Measurements from ENCODE around the gene ZNF688.
"Not testable (repeated sequence)": the region's sequence is repeated elsewhere in the genome, so short reads cannot be mapped to it uniquely, and the experiment has no call there.

Gene ZNF688

DNA sequence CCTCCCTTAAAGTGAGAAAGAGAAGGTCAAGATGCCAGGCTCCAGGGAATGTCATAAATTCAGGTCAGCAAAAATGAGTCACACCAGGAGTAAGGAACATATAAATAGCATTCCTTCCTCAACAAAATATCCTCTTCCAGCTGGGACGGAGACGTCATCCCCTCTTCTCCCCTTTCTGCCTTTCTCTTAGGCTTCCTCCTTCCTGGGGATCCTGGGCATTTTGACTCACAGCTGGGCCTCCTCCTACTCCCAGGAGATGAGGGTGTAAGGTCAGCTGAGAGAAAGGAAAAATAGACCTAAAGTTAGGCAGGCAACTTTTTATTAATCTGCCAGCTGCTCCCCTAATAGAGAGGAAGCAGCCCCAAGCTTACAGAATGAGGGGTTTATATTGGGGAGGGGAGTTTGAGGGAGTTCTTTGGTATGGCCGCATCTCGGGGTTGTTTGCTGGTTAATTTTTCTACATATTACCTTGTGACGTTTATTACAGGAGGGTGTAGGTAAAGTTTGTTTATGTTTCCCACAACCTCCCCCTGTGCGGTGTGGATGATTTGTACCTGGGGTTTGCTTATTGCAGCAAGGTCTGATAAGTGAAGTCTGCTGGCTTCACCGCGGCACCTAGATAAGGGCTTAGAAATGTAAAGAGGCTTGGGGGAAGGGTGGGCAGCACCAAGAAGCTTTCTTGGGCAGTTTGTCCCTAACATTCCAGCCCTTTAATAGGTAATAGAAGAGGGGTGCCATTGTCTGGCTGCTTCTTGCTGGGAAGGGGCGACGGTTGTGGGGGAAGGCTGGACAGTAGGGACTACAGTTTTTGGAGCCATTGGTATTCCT, 29.8 kb downstream of the ZNF688 start:
- Histone ChIP-seq H4K8ac (ENCODE audit: low read depth, low read length) (no peak overlapping the region), H4K91ac (ENCODE audit: low read depth, low read length, poor library complexity) (no peak overlapping the region), H3K14ac (ENCODE audit: low read length) (no peak overlapping the region), H3K4me3 (ENCODE audit: low read length in 2 of 2) (no peak overlapping the region), H3K36me3 (replicated peaks in 1 of 2; ENCODE audit: control insufficient read depth in 2 of 2, insufficient read depth in 2 of 2, low read length in 2 of 2) (no peaks in the 10 kb centered on the region), H3K4me2 (ENCODE audit: insufficient read depth, low read length, poor library complexity, severe bottlenecking) (peak overlapping the region; percentile 2), H3K23ac (ENCODE audit: low read depth, low read length, poor library complexity) (no peak overlapping the region), H2BK120ac (ENCODE audit: low read depth, low read length) (no peak overlapping the region), H2BK5ac (ENCODE audit: low read length) (no peak overlapping the region), H3K9me3 (replicated peaks in 1 of 2; ENCODE audit: control insufficient read depth in 2 of 2, insufficient read depth in 1 of 2, low read depth in 1 of 2, low read length in 2 of 2) (no peaks in the 10 kb centered on the region), H3K27ac (replicated peaks; ENCODE audit: low read length) (no peak overlapping the region), H3K4me1 (ENCODE audit: control insufficient read depth in 2 of 2, insufficient read depth in 1 of 2, low read depth in 1 of 2, low read length in 2 of 2) (peaks cover 6 to 13% of the 10 kb centered on the region in 2 donors), H3K18ac (ENCODE audit: low read length) (no peak overlapping the region), H2AK5ac (ENCODE audit: low read depth, low read length) (no peak overlapping the region), H2AFZ (ENCODE audit: low read length) (peak overlapping the region; percentile 72), H3K9ac (ENCODE audit: low read depth, low read length, poor library complexity) (no peak overlapping the region), H3K27me3 (ENCODE audit: control insufficient read depth in 3 of 3, insufficient read depth in 3 of 3, low read depth in 1 of 3, low read length in 3 of 3) (no peaks in the 10 kb centered on the region), H3K4ac (ENCODE audit: low read length) (no peak overlapping the region), H2BK12ac (ENCODE audit: low read length) (no peak overlapping the region), H3K79me1 (ENCODE audit: low read depth, low read length) (no peaks in the 10 kb centered on the region), H2BK15ac (ENCODE audit: low read length) (no peak overlapping the region)
- WGBS, 2 donors (ENCODE audit: extremely low coverage in 2 of 2, insufficient read length in 2 of 2, insufficient replicate concordance in 1 of 2), result no CpG with 5 or more reads among the region's 10 CpGs
- no peak for DNase-seq (ENCODE audit: low spot score)

DNA sequence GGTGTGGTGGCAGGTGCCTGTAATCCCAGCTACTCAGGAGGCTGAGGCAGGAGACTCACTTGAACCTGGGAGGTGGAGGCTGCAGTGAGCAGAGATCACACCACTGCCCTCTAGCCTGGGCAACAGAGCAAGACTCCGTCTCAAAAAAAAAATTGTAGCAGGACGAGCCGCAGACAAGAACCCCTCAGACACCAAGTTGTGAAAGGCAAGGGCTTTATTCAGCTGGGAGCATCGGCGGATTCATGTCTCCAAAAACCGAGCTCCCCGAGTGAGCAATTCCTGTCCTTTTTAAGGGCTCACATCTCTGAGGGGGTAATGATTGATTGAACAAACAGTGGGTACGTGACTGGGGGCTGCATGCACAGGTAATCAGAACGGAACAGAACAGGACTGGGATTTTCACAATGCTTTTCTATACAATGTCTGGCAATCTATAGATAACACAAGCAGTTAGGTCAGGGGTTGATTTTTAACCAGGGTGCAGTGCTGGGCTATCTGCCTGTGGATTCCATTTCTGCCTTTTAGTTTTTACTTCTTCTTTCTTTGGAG, 30.5 kb downstream of the ZNF688 start:
- H3K27me3 ChIP-seq (ENCODE audit: control insufficient read depth in 3 of 3, insufficient read depth in 3 of 3, low read depth in 1 of 3, low read length in 3 of 3); DNase-seq (ENCODE audit: low spot score); H3K79me1 ChIP-seq (ENCODE audit: low read depth, low read length); H3K27ac ChIP-seq (replicated peaks; ENCODE audit: low read length); H2AK5ac ChIP-seq (ENCODE audit: low read depth, low read length); H2BK12ac ChIP-seq (ENCODE audit: low read length); H3K14ac ChIP-seq (ENCODE audit: low read length); H4K91ac ChIP-seq (ENCODE audit: low read depth, low read length, poor library complexity); H3K18ac ChIP-seq (ENCODE audit: low read length); H3K4me3 ChIP-seq (ENCODE audit: low read length in 2 of 2); H3K4me2 ChIP-seq (ENCODE audit: insufficient read depth, low read length, poor library complexity, severe bottlenecking); H3K9ac ChIP-seq (ENCODE audit: low read depth, low read length, poor library complexity); H3K9me3 ChIP-seq (replicated peaks in 1 of 2; ENCODE audit: control insufficient read depth in 2 of 2, insufficient read depth in 1 of 2, low read depth in 1 of 2, low read length in 2 of 2); H3K4ac ChIP-seq (ENCODE audit: low read length); H3K36me3 ChIP-seq (replicated peaks in 1 of 2; ENCODE audit: control insufficient read depth in 2 of 2, insufficient read depth in 2 of 2, low read length in 2 of 2); H3K23ac ChIP-seq (ENCODE audit: low read depth, low read length, poor library complexity); H2BK5ac ChIP-seq (ENCODE audit: low read length); H2BK120ac ChIP-seq (ENCODE audit: low read depth, low read length); H2BK15ac ChIP-seq (ENCODE audit: low read length); H4K8ac ChIP-seq (ENCODE audit: low read depth, low read length): not testable (repeated sequence)
- Histone ChIP-seq H3K4me1 (ENCODE audit: control insufficient read depth in 2 of 2, insufficient read depth in 1 of 2, low read depth in 1 of 2, low read length in 2 of 2) (peaks cover 6 to 15% of the 10 kb centered on the region in 2 donors), H2AFZ (ENCODE audit: low read length) (peak overlapping the region; percentile 72)
- WGBS, 2 donors (ENCODE audit: extremely low coverage in 2 of 2, insufficient read length in 2 of 2, insufficient replicate concordance in 1 of 2), result no CpG with 5 or more reads among the region's 9 CpGs

DNA sequence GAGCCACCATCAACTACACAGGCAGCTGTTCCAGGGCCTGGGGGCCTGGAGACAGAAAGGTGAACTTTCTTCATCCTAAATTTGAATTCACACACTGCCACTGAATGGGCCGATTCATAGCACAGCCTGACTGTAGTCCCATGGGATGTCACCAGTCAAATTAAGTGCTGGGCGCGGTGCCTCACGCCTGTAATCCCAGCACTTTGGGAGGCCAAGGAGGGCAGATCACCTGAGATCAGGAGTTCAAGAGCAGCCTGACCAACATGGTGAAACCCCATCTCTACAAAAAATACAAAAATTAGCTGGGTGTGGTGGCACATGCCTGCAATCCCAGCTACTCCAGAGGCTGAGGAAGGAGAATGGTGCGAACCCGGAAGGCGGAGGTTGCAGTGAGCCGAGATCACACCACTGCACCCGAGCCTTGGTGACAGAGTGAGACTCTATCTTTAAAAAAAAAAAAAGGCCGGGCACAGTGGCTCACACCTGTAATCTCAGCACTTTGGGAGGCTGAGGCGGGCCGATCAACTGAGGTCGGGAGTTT, 31.5 kb downstream of the ZNF688 start:
- not testable (repeated sequence) for H3K4me3 ChIP-seq (ENCODE audit: low read length in 2 of 2); H2AFZ ChIP-seq (ENCODE audit: low read length); H3K79me1 ChIP-seq (ENCODE audit: low read depth, low read length); H2BK5ac ChIP-seq (ENCODE audit: low read length); H3K9me3 ChIP-seq (replicated peaks in 1 of 2; ENCODE audit: control insufficient read depth in 2 of 2, insufficient read depth in 1 of 2, low read depth in 1 of 2, low read length in 2 of 2); H3K4me2 ChIP-seq (ENCODE audit: insufficient read depth, low read length, poor library complexity, severe bottlenecking); H3K23ac ChIP-seq (ENCODE audit: low read depth, low read length, poor library complexity); DNase-seq (ENCODE audit: low spot score); H2AK5ac ChIP-seq (ENCODE audit: low read depth, low read length); H4K8ac ChIP-seq (ENCODE audit: low read depth, low read length); H2BK15ac ChIP-seq (ENCODE audit: low read length); H3K36me3 ChIP-seq (replicated peaks in 1 of 2; ENCODE audit: control insufficient read depth in 2 of 2, insufficient read depth in 2 of 2, low read length in 2 of 2); H3K27me3 ChIP-seq (ENCODE audit: control insufficient read depth in 3 of 3, insufficient read depth in 3 of 3, low read depth in 1 of 3, low read length in 3 of 3); H2BK120ac ChIP-seq (ENCODE audit: low read depth, low read length); H3K14ac ChIP-seq (ENCODE audit: low read length); H2BK12ac ChIP-seq (ENCODE audit: low read length); H4K91ac ChIP-seq (ENCODE audit: low read depth, low read length, poor library complexity); H3K9ac ChIP-seq (ENCODE audit: low read depth, low read length, poor library complexity); H3K18ac ChIP-seq (ENCODE audit: low read length); H3K4ac ChIP-seq (ENCODE audit: low read length); H3K27ac ChIP-seq (replicated peaks; ENCODE audit: low read length)
- peaks cover 10 to 20% of the 10 kb centered on the region in 2 donors for H3K4me1 ChIP-seq (ENCODE audit: control insufficient read depth in 2 of 2, insufficient read depth in 1 of 2, low read depth in 1 of 2, low read length in 2 of 2)
- no CpG with 5 or more reads among the region's 13 CpGs for WGBS, 2 donors (ENCODE audit: extremely low coverage in 2 of 2, insufficient read length in 2 of 2, insufficient replicate concordance in 1 of 2)
